ENCODE measurements around the gene UBE2R2.
"Not testable (repeated sequence)": the region's sequence is repeated elsewhere in the genome, so short reads cannot be mapped to it uniquely, and the experiment has no call there.

UBE2R2 gene

GRCh38 chr9:33840381-33840780, 23.4 kb downstream of the UBE2R2 start:
- DNase-seq (ENCODE audit: low read depth, low spot score): no peak

GRCh38 chr9:33843312-33843961, 26.5 kb downstream of the UBE2R2 start:
- no peak for DNase-seq (ENCODE audit: low read depth, low spot score)

GRCh38 chr9:33846231-33846630, 29.3 kb downstream of the UBE2R2 start:
- DNase-seq (ENCODE audit: low read depth, low spot score): no peak

- not testable (repeated sequence) for DNase-seq (ENCODE audit: low read depth, low spot score)
Measured at GRCh38 chr9:33847894-33848205, 30.9 kb downstream of the UBE2R2 start.

GRCh38 chr9:33850267-33850629, 33.3 kb downstream of the UBE2R2 start:
- no peak for DNase-seq (ENCODE audit: low read depth, low spot score)

- DNase-seq (ENCODE audit: low read depth, low spot score): no peak
Measured at GRCh38 chr9:33850677-33851076, 33.7 kb downstream of the UBE2R2 start.

- DNase-seq (ENCODE audit: low read depth, low spot score): no peak
Measured at GRCh38 chr9:33851301-33851700, 34.3 kb downstream of the UBE2R2 start.

GRCh38 chr9:33852216-33852826, 35.4 kb downstream of the UBE2R2 start:
- DNase-seq (ENCODE audit: low read depth, low spot score): no peak

- DNase-seq (ENCODE audit: low read depth, low spot score): no peak
Measured at GRCh38 chr9:33856247-33856646, 39.3 kb downstream of the UBE2R2 start.

GRCh38 chr9:33858423-33858822, 41.5 kb downstream of the UBE2R2 start:
- no peak for DNase-seq (ENCODE audit: low read depth, low spot score)

GRCh38 chr9:33860200-33860871, 43.4 kb downstream of the UBE2R2 start:
- DNase-seq (ENCODE audit: low read depth, low spot score): no peak

GRCh38 chr9:33861917-33862453, 45.0 kb downstream of the UBE2R2 start:
- no peak for DNase-seq (ENCODE audit: low read depth, low spot score)

GRCh38 chr9:33863027-33863426, 46.1 kb downstream of the UBE2R2 start:
- not testable (repeated sequence) for DNase-seq (ENCODE audit: low read depth, low spot score)

- no peak for DNase-seq (ENCODE audit: low read depth, low spot score)
Measured at GRCh38 chr9:33867747-33868439, 50.9 kb downstream of the UBE2R2 start.

GRCh38 chr9:33868440-33868973, 51.5 kb downstream of the UBE2R2 start:
- DNase-seq (ENCODE audit: low read depth, low spot score): no peak

GRCh38 chr9:33869243-33869642, 52.3 kb downstream of the UBE2R2 start:
- not testable (repeated sequence) for DNase-seq (ENCODE audit: low read depth, low spot score)

GRCh38 chr9:33877727-33878489, 60.9 kb downstream of the UBE2R2 start:
- no peak for DNase-seq (ENCODE audit: low read depth, low spot score)

- DNase-seq (ENCODE audit: low read depth, low spot score): no peak
Measured at GRCh38 chr9:33878691-33879366, 61.9 kb downstream of the UBE2R2 start.

GRCh38 chr9:33880211-33881089, 63.5 kb downstream of the UBE2R2 start:
- peak; percentile 15 for DNase-seq (ENCODE audit: low read depth, low spot score)

- no peak for DNase-seq (ENCODE audit: low read depth, low spot score)
Measured at GRCh38 chr9:33881635-33882034, 64.7 kb downstream of the UBE2R2 start.

Measured in iPS DF 19.7 (cell line).